GM12873 (cell line): ENCODE measurements around the gene STEAP1B.

ENCODE experiments used
- CTCF ChIP-seq: IDR thresholded peaks from 2 replicates; pipeline ENCODE4 v1.5.1; 2012; ENCODE audit warnings: low read depth, mild to moderate bottlenecking, moderate library complexity, low read length, control low read depth; ENCODE audit not compliant: insufficient read depth; ENCODE audit errors: missing control alignments

STEAP1B gene

GRCh38 chr7:22464299-22464698 lies 35.7 kb downstream of the STEAP1B start:
- TF ChIP-seq CTCF = no peak

- TF ChIP-seq CTCF = no peak
Measured at GRCh38 chr7:22460363-22460988, 39.5 kb downstream of the STEAP1B start.

- TF ChIP-seq CTCF = no peak
Measured at GRCh38 chr7:22457471-22457870, 42.5 kb downstream of the STEAP1B start.

GRCh38 chr7:22454446-22454845 lies 45.5 kb downstream of the STEAP1B start:
- TF ChIP-seq CTCF = no peak

- no peak for TF ChIP-seq CTCF
Measured at GRCh38 chr7:22452960-22453558, 46.9 kb downstream of the STEAP1B start.

GRCh38 chr7:22452142-22452959 lies 47.6 kb downstream of the STEAP1B start:
- TF ChIP-seq CTCF = peak; percentile 84

- TF ChIP-seq CTCF = no peak
Measured at GRCh38 chr7:22447762-22448161, 52.2 kb downstream of the STEAP1B start.
